Activated T-cell treated with anti-CD3 and anti-CD28 coated beads for 4 hours (primary cell): ENCODE data around the gene SLC25A10.
A peak's percentile ranks its signal among the peaks of the same experiment; 100 is the strongest.
"Not testable (repeated sequence)": the region's sequence is repeated elsewhere in the genome, so short reads cannot be mapped to it uniquely, and the experiment has no call there.

Source experiments
- DNase-seq: peaks from one replicate; pipeline ENCODE4 v3.0.0-alpha.2; 2020

Gene SLC25A10, protein sequence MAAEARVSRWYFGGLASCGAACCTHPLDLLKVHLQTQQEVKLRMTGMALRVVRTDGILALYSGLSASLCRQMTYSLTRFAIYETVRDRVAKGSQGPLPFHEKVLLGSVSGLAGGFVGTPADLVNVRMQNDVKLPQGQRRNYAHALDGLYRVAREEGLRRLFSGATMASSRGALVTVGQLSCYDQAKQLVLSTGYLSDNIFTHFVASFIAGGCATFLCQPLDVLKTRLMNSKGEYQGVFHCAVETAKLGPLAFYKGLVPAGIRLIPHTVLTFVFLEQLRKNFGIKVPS

DNA sequence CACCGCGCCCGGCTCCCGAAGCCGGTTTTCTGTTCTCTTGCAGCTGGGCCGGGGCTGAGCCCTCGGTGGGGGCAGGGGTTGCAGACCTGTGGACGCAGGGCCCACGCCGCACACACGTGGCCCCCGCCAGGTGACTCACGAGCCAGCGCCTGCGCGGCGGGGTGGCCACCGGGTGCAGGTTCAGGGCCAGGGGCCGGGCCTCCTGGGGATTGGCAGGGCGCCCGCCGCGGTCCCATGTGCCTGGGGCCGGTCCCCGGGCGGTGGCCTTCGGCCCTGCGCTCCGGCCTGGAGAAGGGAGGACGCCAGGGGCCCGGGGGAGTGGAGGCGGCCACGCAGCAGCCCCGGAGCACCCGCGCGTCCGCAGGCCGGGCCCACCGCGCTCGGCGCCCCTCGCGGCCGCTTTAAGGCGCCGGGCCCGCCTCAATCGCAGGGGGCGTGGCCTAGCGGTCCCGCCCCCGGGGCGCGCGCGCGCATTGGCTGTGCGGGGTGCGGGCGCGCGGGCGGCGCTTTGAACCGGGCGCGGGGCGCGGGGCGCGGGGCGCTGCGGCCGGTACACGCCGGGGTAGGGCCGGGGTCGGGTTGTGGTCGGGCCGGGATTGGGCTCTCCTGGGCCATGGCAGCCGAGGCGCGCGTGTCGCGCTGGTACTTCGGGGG is at the start of gene SLC25A10:
Gene SLC25A10 (plus strand): TSS at position 471 of the 654 bp plus-strand sequence. CDS start 143 bp downstream, at position 614.
- peak; percentile 65 for DNase-seq

DNA sequence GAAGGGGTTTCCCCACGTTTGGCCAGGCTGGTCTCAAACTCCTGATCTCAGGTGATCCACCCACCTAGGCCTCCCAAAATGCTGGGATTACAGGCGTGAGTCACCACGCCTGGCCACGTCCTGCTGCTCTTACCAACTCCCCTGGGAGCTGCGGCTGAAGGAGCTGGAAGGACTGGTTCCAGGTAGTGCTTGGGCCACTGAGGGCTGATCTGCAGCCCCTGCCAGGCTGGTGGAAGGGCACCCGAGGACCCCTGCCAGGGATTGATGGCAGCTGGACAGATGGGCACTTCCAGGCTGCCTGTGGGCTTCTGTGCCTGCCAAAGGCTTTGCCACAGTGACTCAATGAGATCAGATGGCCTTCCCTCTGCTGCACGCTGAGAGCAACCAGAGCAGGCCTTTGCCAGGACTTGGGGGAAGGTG is 48.0 kb upstream of the SLC25A10 start:
- DNase-seq, result no peak

DNA sequence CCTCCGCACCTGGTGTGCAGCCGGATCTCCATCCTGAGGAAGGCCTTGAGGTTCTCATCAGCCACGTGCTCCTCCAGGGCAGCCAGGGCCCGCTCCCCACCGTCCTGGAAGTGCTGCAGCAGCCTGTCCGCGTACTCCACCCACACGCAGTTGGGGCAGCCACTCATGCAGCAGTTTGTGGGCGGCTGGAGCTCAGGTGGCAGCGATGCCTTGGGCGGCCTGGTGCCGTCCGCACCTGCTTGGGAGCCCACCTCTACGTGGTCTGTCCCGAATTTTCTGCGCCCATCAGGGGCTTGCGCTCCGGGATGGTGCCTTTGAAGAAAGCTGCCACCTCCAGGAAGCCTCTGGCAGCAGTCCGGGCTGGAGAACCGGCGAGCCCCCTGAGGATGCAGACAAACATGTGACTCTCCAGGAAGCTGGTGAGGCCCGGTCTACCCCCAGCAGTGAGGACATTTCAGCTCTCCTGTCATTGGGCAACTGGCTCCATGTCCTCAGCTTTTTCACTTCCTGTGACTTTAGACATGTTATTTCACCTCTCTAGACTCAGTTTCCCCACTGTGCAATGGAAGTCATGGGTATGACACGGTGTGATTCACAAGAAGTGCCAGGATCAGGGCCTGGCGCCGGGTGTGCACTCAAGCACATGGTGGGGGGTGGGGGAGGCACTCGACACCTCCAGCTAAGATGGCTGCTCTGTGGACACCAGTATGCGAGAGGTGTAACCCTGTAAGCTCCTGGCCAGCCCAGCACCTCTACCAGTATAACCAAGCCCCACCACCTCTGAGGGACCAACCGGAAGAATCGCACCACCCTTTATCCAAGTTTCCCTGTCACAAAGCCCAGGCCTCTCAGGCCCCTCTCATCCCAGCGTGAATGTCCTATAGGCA is 46.6 kb upstream of the SLC25A10 start:
- DNase-seq, result peak; percentile 56

DNA sequence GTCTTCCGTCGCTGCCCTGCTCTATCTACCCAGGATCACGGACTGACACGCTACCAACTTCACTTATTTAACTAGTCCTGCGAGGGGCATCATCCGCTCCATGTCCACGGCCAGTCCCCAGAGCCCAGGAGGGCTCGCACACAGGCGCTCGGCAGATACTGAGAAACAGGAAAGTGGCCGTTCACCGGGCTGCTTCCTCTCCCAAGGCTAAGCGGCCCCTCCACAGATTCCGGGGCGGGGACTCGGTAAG is 46.1 kb upstream of the SLC25A10 start:
- DNase-seq, result no peak

DNA sequence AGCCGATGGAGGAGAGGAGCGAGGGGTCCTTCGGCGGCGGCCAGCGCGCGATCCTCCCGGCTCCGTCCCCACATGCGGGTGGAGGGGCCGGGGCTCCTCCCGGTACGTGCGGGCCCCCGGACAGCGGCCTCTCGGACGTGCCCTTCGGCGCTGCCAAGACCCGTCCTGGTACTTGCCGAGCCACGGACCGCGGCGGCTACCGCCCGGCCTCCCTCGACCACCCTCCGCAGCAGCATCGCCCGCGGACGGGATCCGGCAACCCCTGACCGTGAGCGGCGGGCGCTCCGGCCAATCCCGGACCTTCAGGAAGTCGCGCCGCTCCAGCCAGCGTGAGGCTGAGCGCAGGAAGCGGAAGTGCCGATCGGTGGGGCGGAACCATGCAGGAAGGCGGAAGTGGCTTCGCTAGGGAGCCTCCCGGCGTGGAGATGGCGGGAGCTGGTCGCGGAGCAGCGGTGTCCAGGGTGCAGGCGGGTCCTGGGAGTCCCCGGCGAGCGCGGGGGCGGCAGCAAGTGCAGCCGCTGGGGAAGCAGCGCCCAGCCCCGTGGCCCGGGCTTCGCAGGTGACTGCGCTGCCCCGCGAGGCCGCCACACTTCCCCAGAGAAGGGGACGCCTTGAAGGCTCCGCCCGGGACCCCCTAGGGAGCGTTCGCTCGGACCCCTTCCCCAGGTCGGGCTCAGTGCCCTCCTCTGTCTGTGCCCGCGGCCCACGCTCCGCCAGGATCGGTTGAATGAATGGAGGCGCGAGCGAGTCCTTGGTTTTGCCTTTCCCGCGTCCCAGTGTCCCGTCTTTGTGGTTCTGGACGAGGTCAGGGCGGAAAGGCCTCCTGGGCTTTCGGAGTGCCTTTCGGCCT is 45.5 kb upstream of the SLC25A10 start, which contains the start of the genes CCDC137 and OXLD1:
Gene CCDC137 (plus strand): TSS at position 396 of the 850 bp plus-strand sequence. CDS start 30 bp downstream, at position 426.
Gene OXLD1 (minus strand): TSS at position 264 of the 850 bp plus-strand sequence. CDS start 28 bp downstream, at position 236.
- DNase-seq, result peak; percentile 84

DNA sequence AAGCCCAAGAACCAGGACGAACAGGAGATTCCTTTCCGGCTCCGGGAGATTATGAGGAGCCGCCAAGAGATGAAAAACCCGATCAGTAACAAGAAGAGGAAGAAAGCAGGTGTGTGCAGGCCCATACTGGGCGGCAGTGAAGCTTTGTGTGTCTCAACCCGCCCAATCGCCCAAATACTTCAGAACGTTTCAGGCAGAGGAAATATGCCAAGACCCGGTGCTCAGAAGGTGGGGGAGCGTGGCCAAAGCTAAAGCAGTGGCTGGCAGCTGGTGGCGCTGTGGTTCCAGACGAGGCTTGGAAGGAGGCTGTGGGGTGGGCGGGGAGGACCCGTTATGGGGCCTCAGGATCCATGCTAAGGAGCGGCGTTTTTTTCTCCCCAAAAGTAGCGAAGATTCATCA is 44.3 kb upstream of the SLC25A10 start:
- DNase-seq, result no peak

DNA sequence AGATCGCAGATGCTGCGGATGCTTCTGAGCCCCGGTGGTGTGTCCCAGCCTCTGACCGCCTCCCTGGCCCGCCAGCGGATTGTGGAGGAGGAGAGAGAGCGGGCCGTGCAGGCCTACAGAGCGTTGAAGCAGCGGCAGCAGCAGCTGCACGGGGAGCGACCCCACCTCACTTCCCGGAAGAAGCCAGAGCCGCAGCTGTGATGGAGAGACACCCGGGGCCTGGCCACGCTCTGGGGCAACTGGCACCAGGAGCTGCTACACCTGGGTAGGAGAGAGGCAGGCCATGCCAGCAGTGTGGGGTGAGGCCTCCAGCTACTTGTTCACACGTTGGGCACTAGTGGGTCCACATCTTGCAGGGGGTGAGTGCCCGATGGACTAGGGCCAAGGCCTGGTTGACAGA is 39.6 kb upstream of the SLC25A10 start:
- no peak for DNase-seq

DNA sequence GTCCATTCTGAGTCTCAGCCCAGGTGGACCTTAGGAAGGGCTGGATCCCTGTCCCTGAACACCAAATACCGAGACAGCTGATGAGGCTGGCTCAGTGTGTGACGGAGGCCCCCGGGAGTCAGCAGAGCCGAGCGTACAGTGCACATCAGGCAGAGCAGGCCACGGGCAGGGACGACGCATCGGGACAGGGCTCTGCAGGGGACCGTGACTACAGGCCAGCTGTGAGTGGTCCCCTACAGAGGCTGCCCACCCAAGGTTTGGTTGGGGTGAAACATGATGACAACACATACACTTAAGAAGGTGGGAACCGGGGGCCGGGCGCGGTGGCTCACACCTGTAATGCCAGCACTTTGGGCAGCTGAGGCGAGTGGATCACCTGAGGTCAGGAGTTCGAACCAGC is 39.1 kb upstream of the SLC25A10 start:
- DNase-seq, result no peak

DNA sequence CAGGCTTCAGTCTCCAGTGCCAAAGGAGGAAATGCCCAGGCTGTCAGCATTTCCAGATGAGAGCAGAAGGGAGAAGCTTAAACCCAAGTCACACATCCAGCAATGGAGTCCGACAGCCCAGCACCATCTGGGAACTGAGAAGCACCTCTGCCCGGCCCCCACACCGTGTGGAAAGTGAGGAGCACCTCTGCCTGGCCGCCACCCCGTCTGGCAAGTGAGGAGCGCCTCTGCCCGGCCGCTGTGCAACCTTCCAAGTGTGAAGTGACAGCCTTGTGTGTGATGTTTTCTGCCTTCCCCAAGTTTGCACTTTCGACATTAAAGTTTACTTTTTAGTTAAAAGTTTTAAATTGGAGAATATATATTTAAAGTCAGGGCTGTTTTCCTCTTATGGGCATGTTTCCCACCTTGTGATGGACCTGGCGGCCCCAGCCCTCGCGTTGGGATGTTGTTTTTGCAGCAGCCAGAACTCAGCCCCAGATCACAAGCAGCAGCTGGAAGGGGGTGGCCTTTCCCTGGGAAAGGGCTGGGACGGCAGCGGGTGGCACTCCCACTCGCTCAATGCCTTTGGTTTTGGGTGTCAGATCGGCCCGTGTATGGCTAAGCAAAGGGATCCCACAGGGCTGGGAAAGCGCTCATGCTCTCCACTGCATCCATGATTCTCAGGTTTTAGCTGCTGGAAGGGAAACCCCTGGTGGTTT is 38.4 kb upstream of the SLC25A10 start:
- no peak for DNase-seq

DNA sequence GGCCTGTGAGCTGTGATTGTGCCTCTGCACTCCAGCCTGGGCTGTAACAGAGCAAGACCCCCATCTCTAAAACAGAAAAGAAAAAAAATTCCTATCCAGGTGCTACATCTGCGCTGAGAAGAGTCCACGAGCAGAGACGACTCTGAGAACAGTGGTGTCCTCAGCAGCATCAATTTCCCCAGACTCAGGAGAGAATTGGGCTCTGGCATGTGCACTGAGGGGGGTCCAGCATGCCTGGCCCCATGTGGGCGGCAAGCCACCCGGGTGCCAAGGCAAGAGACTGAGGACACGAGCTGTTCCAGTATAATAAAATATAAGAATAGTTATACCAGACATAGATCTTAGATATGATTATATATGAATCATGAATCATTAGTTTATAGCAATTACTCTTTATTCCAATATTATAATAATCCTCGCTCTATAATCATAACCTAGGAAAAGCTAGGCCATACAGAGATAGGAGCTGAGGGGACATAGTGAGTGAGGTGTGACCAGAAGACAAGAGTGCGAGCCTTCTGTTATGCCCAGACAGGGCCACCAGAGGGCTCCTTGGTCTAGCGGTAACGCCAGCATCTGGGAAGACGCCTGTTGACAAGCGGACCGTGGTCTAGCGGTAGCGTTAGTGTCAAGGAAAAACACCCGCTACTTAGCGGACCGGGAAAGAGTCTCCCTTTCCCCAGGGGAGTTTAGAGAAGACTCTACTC is 36.4 kb upstream of the SLC25A10 start:
- DNase-seq, result not testable (repeated sequence)

DNA sequence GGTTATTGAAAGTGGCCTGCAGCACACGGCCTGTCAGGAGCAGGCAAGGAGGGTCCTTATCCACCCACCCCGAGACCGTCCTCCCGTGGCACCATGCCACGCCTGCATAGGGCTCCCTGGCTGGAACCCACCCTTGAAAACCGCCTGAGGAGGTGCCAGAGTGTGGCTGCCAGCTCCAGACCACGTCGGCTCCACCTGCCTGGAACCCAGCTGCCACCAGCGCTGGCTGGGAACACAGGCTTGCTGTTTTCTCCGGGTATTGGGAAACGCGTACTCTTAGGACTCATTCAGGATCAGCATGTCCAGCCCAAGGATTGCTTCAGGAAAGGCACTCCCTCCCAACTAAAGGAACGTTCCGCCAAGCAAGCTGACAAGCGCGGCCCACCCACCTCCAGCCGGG is 35.2 kb upstream of the SLC25A10 start:
- DNase-seq, result no peak

DNA sequence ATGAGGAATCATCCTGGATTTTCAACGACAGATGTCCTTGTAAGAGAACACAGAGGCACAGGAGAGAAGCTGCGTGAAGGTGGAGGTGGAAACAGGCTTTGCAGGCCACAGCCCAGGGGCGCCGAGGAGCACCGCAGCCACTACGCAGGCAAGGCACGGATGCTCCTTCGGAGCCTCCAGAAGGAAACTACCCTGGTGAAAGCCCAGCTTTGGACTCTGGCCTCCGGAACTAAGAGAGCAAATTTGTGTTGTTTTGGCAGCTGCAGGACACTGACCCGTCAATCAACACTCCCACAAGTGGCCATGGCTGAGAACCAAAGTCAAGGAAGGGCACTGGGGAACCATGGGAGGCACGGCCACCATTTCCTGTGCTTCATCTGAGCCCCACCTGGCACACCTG is 31.9 kb upstream of the SLC25A10 start:
- DNase-seq, result no peak

DNA sequence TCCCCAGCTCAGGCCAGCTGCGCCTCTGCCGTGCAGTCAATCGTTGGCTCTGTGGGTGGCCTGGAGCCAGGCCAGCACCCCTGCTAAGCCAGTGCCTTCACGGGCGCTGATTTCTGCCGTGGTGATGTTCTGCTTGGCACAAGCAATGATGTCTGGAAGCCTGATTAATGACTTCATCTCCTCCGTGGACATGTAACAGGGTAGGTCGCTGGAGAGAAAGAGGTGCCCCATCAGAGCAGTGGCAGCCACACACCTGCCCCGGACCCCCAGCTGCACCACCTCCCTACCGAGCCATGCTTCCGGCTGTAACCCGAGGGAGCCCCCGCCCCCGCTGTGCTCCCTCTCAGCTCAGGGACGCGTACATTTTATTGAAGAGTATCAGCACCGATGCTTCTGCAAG is 30.4 kb upstream of the SLC25A10 start:
- no peak for DNase-seq

DNA sequence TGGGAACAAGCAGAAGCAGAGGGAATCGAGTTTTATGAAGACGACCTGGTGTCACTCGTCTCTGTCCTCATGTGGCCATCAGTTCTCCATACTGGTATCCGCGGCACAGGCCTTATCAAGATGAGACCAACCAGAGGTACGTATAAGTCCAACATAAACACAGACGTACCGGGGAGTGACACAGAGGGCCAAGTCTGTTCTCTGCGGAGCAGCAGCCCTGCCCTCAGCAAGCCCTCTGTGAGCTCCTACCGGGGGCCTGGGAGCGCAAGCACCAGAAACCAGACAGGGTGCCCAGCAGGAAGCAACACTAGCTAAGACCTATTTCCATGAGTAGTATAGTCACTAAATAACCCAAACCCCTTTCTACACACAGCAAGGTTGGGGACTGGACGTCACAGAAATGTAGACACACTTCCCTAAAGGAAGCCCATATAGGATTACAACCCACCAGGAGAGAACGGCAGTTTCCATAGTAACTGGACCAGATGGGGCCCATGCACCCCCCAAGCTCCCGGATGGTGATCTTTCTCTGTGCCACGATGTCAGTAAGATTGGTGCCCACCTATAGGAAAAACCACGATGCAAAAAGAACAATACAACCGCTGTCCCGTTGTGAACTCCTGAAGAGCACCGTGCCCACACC is 29.4 kb upstream of the SLC25A10 start:
- DNase-seq, result no peak

DNA sequence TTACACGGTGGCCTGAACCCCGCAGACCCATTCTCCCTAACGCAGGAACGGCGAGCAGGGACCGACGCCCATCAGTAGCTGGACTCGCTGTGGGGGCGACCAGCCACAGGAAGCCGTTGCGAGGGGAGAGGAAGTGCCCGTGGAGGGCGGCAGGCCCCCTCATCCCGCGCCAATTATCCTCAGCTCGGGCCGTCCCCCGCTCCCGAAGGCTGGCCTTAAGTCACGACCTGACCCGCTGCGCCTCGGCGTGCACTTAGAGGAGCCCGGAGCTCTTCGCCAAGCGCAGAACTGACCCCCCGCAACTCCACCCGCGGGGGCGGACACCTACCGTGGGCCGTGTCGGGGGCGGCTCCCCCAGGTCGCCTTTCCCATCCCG is 28.9 kb upstream of the SLC25A10 start:
- DNase-seq, result no peak

DNA sequence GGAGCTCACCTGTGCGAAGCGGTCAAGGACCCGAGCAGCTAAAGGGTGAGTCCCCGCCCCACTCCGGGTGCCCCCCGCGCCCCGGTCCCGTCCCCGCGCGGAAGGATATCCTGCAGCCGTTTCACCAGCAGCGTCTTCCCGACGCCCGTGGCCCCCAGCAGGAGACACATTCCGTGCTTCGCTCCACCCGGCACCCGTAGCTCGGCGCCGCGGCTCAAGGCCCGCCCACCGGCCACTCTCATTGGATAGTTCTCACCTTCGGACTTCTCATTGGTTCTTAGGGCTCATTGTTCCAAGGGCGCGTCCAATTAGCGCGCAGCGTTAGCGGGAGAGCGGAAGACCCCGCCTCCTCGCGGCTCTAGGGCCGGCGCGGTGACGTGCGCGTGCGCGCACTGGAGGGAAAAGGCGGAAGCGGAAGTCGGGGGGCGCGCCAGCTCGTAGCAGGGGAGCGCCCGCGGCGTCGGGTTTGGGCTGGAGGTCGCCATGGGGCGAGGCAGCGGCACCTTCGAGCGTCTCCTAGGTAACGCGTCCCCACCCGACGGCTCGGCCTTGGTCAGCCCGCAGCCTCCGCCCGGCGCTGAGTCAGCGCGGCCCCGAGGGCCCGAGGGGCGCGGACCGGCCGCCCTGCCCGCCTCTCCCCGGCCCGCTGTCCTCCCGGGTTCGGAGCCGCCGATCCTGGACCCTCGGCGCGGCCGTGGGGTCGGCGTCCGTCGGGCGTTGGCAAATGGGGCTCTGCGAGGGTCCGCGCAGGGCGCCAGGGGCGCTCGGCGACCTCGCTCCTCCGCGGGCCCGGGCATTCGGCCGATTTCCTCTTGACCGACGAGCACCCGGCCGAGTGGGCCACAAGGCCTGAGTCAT is 28.3 kb upstream of the SLC25A10 start, which contains the start of the genes ARL16 and HGS:
Gene ARL16 (minus strand): TSS at position 214 of the 858 bp plus-strand sequence. CDS start 44 bp downstream, at position 170.
Gene HGS (plus strand): TSS at position 428 of the 858 bp plus-strand sequence. CDS start 56 bp downstream, at position 484.
- peak; percentile 95 for DNase-seq

DNA sequence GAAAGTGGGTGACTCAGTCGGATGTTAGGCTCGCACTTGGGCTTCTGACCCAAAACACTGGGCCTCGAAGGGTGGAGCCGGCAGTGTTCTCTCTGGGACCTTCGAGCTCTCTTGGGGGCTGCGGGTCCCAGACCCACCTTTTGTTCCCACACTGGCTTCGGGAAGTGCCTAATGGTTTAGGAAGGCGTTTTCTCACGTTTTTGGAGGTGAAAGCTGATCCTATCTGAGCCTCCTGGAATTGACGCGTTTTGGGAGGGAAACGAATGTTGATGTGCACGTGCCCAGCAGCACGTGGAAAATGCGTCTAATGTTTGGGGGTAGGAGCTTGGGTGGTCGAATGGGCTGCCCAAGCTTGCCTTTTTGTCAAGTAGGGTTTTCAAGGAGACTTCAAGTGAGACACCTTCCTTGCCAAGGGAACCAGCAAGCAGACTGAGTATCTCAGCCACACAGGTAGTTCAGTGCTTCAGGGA is 27.6 kb upstream of the SLC25A10 start:
- no peak for DNase-seq

DNA sequence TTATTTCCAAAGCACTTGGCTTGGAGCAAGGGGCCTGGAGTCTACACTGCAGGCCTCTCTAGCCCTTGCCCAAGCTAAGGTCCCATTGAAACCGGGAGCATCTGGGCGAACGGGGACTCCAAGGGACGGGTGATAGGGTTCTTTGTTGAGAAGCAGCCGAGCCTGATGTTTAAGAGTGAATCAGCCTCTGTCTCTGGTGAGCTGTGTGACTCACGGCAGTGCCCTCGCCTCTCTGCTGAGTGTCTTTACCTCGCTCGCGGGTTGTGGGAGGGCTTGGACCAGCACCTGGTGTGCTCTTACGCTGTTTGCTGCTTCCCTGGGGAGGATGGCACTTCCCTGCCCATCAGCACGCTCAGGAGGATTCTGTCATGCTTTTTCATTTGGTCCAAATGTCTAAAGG is 27.0 kb upstream of the SLC25A10 start:
- DNase-seq, result no peak

DNA sequence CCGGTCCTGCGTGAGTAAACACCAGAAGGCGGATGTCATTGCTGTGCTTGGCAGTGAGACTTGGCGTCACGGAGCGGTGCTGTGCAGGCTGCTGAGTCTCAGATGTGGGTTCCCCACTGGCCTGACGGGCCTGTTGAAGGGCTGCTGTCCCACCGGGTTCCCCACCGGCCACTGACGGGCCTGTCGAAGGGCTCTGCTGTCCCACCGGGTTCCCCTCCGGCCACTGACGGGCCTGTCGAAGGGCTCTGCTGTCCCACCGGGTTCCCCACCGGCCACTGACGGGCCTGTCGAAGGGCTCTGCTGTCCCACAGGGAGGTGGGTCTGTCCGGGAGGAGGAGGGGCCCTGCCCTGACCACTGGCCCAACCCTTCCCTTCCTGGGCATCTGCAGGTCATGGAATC is 25.5 kb upstream of the SLC25A10 start:
- no peak for DNase-seq
